Measurements from ENCODE around the gene WDR11. TPM values are rescaled to one million over a fixed set of nuclear protein-coding genes. Genes with fewer than 3 reads are reported as not detected.

Gene WDR11
- total RNA-seq, 4 donors from 2014 or later, result 42.1 to 65.1 (median 52.2) TPM

DNA sequence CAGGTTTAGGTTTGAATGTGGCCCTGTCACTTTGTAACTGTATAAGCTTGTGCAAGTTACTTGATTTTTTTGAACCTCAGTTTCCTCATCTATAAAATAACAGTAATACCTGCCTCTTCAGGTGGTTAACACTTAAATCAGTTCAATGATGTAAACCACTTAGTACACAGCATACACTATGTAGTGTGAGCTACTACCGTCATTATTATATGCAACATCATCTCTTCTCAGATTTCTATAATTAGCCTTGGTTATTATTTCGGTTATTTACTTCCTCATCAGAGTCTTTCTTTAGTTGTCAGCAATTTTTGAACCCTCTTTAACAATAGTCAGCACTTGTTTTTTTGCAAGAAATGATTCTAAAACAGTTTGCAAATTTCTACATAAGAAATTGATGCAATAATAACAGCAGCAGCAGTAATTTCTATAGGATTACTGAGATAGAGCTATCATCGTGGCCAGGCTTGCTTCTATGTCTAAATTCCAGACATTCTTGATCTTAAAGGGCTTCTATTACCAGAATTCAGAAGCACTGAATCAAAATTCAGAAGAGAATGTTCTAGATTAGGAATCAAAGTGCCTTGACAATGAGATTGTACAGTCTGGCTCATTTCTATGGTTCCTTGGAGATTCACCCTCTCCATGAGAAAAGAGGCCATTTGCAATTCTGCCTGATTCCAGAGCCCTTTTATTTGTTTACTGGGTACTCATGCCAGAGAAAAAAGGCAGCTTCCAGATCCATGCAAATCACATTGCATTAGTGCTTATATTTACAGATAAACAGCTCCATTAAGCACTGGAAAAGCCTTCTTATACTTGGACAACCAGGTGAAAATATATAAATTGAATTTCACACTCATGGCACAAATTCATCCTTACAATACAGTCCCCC, 25.0 kb upstream of the WDR11 start:
- TF ChIP-seq, protein P1, sequence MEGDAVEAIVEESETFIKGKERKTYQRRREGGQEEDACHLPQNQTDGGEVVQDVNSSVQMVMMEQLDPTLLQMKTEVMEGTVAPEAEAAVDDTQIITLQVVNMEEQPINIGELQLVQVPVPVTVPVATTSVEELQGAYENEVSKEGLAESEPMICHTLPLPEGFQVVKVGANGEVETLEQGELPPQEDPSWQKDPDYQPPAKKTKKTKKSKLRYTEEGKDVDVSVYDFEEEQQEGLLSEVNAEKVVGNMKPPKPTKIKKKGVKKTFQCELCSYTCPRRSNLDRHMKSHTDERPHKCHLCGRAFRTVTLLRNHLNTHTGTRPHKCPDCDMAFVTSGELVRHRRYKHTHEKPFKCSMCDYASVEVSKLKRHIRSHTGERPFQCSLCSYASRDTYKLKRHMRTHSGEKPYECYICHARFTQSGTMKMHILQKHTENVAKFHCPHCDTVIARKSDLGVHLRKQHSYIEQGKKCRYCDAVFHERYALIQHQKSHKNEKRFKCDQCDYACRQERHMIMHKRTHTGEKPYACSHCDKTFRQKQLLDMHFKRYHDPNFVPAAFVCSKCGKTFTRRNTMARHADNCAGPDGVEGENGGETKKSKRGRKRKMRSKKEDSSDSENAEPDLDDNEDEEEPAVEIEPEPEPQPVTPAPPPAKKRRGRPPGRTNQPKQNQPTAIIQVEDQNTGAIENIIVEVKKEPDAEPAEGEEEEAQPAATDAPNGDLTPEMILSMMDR (IDR thresholded peaks at IDR 0.05), result no peak
- no peak for TF ChIP-seq POLR2A (IDR thresholded peaks at IDR 0.05)
- DNase-seq, result no peak
- no peaks in the 10 kb centered on the region for H3K9me3 ChIP-seq
- no peaks in the 10 kb centered on the region for H3K36me3 ChIP-seq
- H3K27ac ChIP-seq, result no peak overlapping the region
- H3K4me1 ChIP-seq, result no peaks in the 10 kb centered on the region
- no peaks in the 10 kb centered on the region for H3K27me3 ChIP-seq
- H3K4me3 ChIP-seq, result no peak overlapping the region

DNA sequence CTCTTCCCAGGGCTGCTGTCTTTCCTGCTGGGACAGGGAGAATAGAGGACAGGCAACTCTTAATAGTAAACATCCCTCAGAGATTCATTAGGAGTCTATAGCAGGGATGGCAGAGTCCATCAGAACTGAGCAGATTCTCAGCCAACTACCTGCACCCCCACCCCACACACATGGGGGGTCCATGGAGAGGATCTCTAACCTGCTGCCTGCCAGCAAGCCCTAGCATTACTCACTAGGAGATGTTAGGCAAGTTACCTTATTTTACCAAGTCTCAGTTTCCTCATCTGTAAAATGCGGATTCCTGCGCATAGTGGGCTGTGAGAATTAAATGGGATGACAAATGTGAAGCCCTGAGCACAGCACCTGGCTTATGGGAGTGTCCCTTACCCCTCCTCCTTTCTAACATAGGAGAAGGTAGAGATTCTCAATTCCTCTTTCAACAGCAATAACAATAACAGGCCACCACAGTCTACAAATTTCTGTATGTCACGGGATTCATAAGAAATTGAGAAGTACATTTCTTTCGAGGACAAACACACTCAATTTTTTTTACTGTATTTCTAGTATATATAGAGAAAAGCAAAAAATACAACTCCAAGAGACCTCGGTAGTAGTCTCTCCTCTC, 23.8 kb upstream of the WDR11 start:
- H3K27ac ChIP-seq, result no peak overlapping the region
- no peak for TF ChIP-seq POLR2A (IDR thresholded peaks at IDR 0.05)
- TF ChIP-seq, protein P1 (IDR thresholded peaks at IDR 0.05), result no peak
- no peaks in the 10 kb centered on the region for H3K27me3 ChIP-seq
- no peak overlapping the region for H3K4me3 ChIP-seq
- H3K9me3 ChIP-seq, result no peaks in the 10 kb centered on the region
- DNase-seq, result no peak
- H3K4me1 ChIP-seq, result no peaks in the 10 kb centered on the region
- H3K36me3 ChIP-seq, result no peaks in the 10 kb centered on the region

DNA sequence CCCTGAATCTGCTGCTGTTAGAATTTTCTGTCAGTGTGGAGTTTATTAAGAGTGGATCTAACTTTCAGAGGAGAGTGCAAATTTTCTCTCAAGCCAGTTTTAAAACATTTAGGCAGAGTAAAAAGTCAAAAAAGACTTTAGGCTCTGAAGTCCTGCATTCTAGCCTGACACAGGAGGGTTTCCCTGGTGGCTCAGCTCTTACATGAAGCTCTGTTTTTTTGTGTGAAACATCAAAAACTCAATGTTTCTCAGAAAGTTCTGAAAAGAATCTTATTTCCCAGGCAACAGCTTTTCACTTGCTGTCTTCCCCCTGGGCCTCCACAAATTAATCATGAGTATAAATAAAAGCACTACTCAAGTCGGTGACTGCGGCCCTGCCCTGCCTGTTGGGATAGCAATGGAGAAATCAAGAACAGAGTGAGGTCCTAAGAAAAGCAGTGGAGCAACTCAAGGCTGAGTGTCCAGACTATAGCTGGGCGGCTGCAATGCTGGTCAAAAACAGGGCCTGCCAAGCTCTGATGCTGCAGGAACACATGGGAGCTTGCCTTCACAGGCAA, 22.3 kb upstream of the WDR11 start:
- H3K36me3 ChIP-seq, result no peaks in the 10 kb centered on the region
- H3K27me3 ChIP-seq, result no peaks in the 10 kb centered on the region
- TF ChIP-seq, protein P1 (IDR thresholded peaks at IDR 0.05), result no peak
- TF ChIP-seq POLR2A (IDR thresholded peaks at IDR 0.05), result no peak
- no peak for DNase-seq
- no peak overlapping the region for H3K27ac ChIP-seq
- no peaks in the 10 kb centered on the region for H3K9me3 ChIP-seq
- no peak overlapping the region for H3K4me3 ChIP-seq
- no peaks in the 10 kb centered on the region for H3K4me1 ChIP-seq

DNA sequence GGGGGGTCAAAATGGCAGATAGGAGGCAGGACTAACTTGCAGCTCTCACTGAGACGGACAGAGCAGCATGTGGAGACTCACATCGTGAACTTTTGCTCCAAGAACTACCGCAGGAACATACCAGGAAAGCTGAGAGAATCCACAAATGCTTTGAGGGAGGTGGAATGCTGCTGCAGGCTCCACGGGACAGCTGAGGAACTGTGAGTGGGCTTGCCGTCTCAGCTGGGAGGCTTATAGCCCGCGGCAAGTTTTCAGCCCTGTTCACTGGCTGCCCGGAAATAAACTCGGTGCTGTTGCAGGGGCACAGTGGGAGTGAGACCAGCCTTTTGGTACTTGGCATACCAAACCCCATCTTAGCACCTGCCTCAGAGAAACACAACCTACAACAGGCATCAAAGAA, 19.1 kb upstream of the WDR11 start:
- TF ChIP-seq, protein P1 (IDR thresholded peaks at IDR 0.05), result no peak
- TF ChIP-seq POLR2A (IDR thresholded peaks at IDR 0.05), result no peak
- Histone ChIP-seq H3K27me3 (no peaks in the 10 kb centered on the region), H3K9me3 (no peaks in the 10 kb centered on the region), H3K4me1 (no peaks in the 10 kb centered on the region), H3K36me3 (no peaks in the 10 kb centered on the region), H3K4me3 (no peak overlapping the region), H3K27ac (no peak overlapping the region)
- no peak for DNase-seq

DNA sequence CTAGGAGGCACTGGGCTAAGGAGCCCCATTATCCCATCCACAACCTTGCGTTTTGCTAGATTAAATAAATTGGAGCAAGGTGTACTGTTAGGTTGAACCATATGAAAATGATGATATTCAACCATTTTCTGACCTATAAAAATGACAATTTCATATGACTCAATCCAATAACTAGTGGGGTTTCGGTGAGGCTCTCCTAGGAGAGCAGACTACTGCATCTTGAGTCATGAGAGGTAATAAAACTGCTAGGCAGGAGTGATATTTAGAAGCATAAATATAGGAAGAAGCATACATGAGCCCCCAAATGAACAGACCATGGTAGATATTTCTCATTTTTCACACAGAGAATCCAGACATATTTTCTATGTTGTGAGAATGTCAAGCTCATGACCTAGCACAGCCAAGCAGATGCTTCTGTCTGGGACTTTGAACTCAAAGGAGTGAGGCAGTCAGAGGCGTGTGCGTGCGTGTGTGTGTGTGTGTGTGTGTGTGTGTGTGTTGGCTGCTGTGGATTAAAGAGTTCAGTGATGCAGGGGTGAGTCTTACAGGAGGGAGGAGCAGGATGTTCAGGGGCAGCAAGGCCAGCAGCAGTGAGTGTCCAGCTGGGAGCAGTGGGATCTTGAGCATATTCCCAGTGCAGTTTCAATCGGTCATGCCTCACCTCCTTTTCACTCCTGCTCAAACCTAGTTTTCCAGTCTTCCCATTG, 17.8 kb upstream of the WDR11 start:
- H3K27ac ChIP-seq, result no peak overlapping the region
- no peaks in the 10 kb centered on the region for H3K4me1 ChIP-seq
- no peaks in the 10 kb centered on the region for H3K27me3 ChIP-seq
- TF ChIP-seq, protein P1 (IDR thresholded peaks at IDR 0.05), result no peak
- no peak for TF ChIP-seq POLR2A (IDR thresholded peaks at IDR 0.05)
- no peaks in the 10 kb centered on the region for H3K36me3 ChIP-seq
- no peak overlapping the region for H3K4me3 ChIP-seq
- peak in 2 of 3 donors; percentile 54 to 69 for DNase-seq
- H3K9me3 ChIP-seq, result no peaks in the 10 kb centered on the region

All from Peyer's patch (tissue), 4 donors.